Progenitor cell of endocrine pancreas (in vitro differentiated cells): Measurements from ENCODE around the gene CDS2. TPM values are rescaled to one million over a fixed set of nuclear protein-coding genes. Genes with fewer than 3 reads are reported as not detected.

Source experiments
- DNase-seq: peaks from one replicate; pipeline ENCODE4 v3.0.0; 2021; ENCODE audit warnings: low spot score; ENCODE audit not compliant: unreplicated experiment
- H3K27ac Mint-ChIP-seq: 2 replicates; pipeline ENCODE4 v1.8.0; 2021; ENCODE audit warnings: mild to moderate bottlenecking, moderate library complexity, mixed read lengths
- H3K27me3 Mint-ChIP-seq: 2 replicates; pipeline ENCODE4 v1.8.0; 2021; ENCODE audit warnings: mixed read lengths
- H3K36me3 Mint-ChIP-seq: 2 replicates; pipeline ENCODE4 v1.8.0; 2022; ENCODE audit warnings: mixed read lengths; ENCODE audit not compliant: insufficient read depth
- H3K4me1 Mint-ChIP-seq: 2 replicates; pipeline ENCODE4 v1.8.0; 2021; ENCODE audit warnings: low read depth, mixed read lengths
- H3K4me3 Mint-ChIP-seq: 2 replicates; pipeline ENCODE4 v1.8.0; 2021; ENCODE audit warnings: low read depth, mild to moderate bottlenecking, moderate library complexity, mixed read lengths
- H3K9me3 Mint-ChIP-seq: 2 replicates; pipeline ENCODE4 v1.8.0; 2021; ENCODE audit warnings: low read depth, mixed read lengths
- total RNA-seq: library from RNA; stranded (reverse); gene quantifications from 2 replicates; pipeline ENCODE4 v1.2.1, GENCODE V29; 2021
- TF ChIP-seq, protein P1 (sequence below): fragments of 200-600 bp; sonication (generic); IDR thresholded peaks from one replicate; pipeline ENCODE4 v1.5.0; 2021; ENCODE audit warnings: antibody characterized with exemption, mild to moderate bottlenecking; ENCODE audit not compliant: unreplicated experiment

CDS2 gene
- total RNA-seq, 1 donor from 2014 or later = 57.5 TPM

DNA sequence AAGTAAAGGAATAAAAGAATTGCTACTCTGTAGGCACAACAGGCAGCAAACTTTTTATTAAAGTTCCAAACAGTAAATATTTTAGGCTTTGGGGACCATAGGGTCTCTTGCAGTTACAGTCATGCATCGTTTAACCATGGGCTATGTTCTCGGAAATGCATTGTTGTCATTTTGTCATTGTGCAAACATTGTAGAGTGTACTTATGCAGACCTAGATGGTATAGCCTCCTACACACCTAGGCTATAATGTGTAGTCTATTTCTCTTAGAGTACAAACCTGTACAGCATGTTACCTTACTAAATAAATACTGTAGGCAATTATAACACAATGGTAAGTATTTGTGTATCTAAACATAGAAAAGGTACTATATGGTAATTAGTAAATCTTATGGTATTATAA lies 54.7 kb downstream of the CDS2 start:
- peaks cover 11% of the 10 kb centered on the region for H3K36me3 Mint-ChIP-seq
- no peaks in the 10 kb centered on the region for H3K27me3 Mint-ChIP-seq
- H3K9me3 Mint-ChIP-seq = no peaks in the 10 kb centered on the region
- no peak for DNase-seq
- TF ChIP-seq, protein P1, sequence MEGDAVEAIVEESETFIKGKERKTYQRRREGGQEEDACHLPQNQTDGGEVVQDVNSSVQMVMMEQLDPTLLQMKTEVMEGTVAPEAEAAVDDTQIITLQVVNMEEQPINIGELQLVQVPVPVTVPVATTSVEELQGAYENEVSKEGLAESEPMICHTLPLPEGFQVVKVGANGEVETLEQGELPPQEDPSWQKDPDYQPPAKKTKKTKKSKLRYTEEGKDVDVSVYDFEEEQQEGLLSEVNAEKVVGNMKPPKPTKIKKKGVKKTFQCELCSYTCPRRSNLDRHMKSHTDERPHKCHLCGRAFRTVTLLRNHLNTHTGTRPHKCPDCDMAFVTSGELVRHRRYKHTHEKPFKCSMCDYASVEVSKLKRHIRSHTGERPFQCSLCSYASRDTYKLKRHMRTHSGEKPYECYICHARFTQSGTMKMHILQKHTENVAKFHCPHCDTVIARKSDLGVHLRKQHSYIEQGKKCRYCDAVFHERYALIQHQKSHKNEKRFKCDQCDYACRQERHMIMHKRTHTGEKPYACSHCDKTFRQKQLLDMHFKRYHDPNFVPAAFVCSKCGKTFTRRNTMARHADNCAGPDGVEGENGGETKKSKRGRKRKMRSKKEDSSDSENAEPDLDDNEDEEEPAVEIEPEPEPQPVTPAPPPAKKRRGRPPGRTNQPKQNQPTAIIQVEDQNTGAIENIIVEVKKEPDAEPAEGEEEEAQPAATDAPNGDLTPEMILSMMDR = no peak
- peaks cover 2% of the 10 kb centered on the region for H3K4me1 Mint-ChIP-seq
- H3K4me3 Mint-ChIP-seq = no peak overlapping the region
- no peak overlapping the region for H3K27ac Mint-ChIP-seq

DNA sequence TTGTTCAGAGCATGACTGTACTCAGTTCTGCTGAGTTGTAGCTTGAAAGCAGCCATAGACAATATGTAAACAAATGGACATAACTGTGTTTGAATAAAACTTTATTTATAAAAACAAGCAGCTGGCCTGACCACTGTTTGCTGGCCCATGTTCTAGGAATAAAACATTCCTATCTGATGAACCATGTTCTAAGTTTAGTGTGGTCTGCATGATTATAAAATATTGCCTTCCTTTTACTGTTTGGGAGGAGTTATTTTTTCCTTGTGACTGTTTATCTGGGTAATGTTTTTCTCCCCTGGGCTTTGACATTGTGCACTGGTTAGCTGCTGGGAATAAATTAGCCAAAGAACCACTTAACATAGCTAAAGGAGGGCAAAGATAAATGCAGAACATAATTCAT lies 55.1 kb downstream of the CDS2 start:
- no peak overlapping the region for H3K4me3 Mint-ChIP-seq
- H3K9me3 Mint-ChIP-seq = no peaks in the 10 kb centered on the region
- no peaks in the 10 kb centered on the region for H3K27me3 Mint-ChIP-seq
- H3K36me3 Mint-ChIP-seq = peaks cover 11% of the 10 kb centered on the region
- TF ChIP-seq, protein P1 = no peak
- peaks cover 2% of the 10 kb centered on the region for H3K4me1 Mint-ChIP-seq
- no peak for DNase-seq
- H3K27ac Mint-ChIP-seq = no peak overlapping the region

DNA sequence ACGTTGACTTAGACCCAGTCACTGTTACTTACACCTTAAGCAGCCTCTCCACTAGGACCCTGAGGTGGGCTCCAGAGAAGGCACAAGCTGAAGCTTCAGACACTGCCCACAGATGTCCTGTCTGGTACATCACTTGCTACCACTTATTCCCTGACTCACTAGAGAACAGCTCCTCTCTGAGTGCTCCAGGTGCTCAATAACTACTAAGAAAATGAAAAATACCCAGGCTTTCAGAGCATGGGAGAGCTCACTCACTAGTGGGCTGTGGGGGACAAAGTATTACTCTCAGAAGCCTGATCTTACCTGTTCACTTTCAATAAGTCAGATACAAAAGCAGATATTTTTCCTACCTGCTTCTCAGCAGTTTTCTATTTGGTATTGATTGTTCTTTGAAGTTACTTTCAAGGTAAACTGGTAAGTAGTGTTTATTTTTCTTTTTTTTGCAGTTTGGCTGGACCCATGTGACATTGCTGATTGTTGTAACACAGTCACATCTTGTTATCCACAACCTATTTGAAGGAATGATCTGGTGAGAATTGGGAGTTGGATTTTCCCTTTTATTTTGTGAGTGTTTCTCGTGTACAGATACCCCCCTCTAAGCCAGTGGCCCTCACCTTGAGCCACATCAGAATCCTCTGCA lies 55.9 kb downstream of the CDS2 start:
- no peak overlapping the region for H3K4me3 Mint-ChIP-seq
- TF ChIP-seq, protein P1 = no peak

DNA sequence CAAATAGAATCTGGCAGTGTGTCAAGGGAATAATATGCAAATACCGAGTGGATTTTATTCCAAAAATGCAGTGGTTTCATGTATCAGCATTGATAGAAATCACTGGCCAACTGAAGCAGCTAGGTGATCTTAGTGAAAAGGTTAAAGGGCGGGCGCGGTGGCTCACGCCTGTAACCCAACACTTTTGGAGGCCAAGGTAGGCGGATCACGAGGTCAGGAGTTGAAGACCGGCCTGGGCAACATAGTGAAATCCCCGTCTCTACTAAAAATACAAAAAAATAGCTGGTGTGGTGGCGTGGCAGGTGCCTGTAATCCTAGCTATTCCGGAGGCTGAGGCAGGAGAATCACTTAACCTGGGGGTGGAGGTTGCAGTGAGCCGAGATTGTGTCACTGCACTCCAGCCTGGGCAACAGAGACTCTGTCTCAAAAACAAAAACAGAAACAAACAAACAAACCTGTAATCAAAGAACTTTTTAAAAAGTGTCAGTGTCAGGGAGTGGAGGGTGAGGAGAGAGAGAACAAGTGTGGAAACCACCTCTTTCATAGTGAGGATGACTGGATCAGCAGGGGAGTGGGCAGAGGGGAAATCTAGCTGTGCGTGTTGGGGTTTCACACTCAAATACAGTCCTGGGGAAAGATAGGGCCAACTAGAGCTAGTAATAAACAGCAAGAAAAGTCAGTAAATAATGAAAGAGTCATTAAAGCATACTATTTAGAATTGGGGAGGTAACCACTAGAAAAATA lies 57.1 kb downstream of the CDS2 start:
- H3K9me3 Mint-ChIP-seq = no peaks in the 10 kb centered on the region
- peak overlapping the region; percentile 40 for H3K27ac Mint-ChIP-seq
- H3K27me3 Mint-ChIP-seq = no peaks in the 10 kb centered on the region
- peaks cover 10% of the 10 kb centered on the region for H3K36me3 Mint-ChIP-seq
- H3K4me3 Mint-ChIP-seq = no peak overlapping the region
- peaks cover 2% of the 10 kb centered on the region for H3K4me1 Mint-ChIP-seq
- TF ChIP-seq, protein P1 = no peak
- DNase-seq = no peak

More for the DNA sequence above, 55.9 kb downstream of the CDS2 start:
- H3K27me3 Mint-ChIP-seq = no peaks in the 10 kb centered on the region
- peaks cover 2% of the 10 kb centered on the region for H3K4me1 Mint-ChIP-seq
- no peak for DNase-seq
- peak overlapping the region; percentile 22 for H3K27ac Mint-ChIP-seq
- H3K9me3 Mint-ChIP-seq = no peaks in the 10 kb centered on the region
- H3K36me3 Mint-ChIP-seq = peaks cover 11% of the 10 kb centered on the region

DNA sequence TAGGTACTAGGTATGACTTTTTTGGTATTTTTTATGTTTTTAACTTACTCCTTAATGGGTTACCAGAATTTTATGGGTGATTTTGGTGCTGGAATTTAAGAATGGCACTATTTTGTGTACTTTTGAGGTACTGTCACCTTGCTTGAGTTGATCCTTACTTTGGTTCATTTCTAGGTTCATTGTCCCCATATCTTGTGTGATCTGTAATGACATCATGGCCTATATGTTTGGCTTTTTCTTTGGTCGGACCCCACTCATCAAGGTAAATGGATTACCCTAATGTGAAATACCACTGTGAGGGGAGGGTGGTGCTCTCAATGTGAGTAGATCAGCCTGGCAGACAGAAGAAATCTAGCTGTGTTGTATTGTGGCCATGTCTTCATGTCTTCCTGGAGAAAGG lies 57.9 kb downstream of the CDS2 start:
- H3K9me3 Mint-ChIP-seq = no peaks in the 10 kb centered on the region
- peaks cover 2% of the 10 kb centered on the region for H3K4me1 Mint-ChIP-seq
- DNase-seq = no peak
- no peak overlapping the region for H3K27ac Mint-ChIP-seq
- no peak overlapping the region for H3K4me3 Mint-ChIP-seq
- peaks cover 10% of the 10 kb centered on the region for H3K36me3 Mint-ChIP-seq
- TF ChIP-seq, protein P1 = no peak
- no peaks in the 10 kb centered on the region for H3K27me3 Mint-ChIP-seq
